ENCODE data around the gene NT5DC4. TPM values are rescaled to one million over a fixed set of nuclear protein-coding genes. Genes with fewer than 3 reads are reported as not detected.

Gene NT5DC4
- total RNA-seq, 1 donor from 2014 or later: not detected

- no peaks in the 10 kb centered on the region for H3K36me3 Mint-ChIP-seq
Observed at GRCh38 chr2:112767693-112768330, 47.0 kb downstream of the NT5DC4 start.

GRCh38 chr2:112768432-112768831 is 47.6 kb downstream of the NT5DC4 start:
- H2AFZ ChIP-seq (replicated peaks): no peak overlapping the region
- H3K9me3 ChIP-seq (ENCODE audit: low read depth): no peaks in the 10 kb centered on the region
- no peak overlapping the region for H3K4me3 Mint-ChIP-seq
- H3K4me3 ChIP-seq: no peak overlapping the region
- DNase-seq (ENCODE audit: low spot score): no peak
- H3K27ac ChIP-seq: no peak overlapping the region
- H3K27me3 Mint-ChIP-seq (ENCODE audit: insufficient read depth, low read depth): peaks cover under 1% of the 10 kb centered on the region
- H3K4me2 ChIP-seq: no peak overlapping the region
- no peak overlapping the region for H3K27ac Mint-ChIP-seq
- peaks cover 5% of the 10 kb centered on the region for H3K4me1 ChIP-seq
- H3K9ac ChIP-seq: no peak overlapping the region
- TF ChIP-seq EZH2 (IDR thresholded peaks at IDR 0.05): no peak
- TF ChIP-seq CTCF (IDR thresholded peaks at IDR 0.05): no peak
- TF ChIP-seq EZH2phosphoT487 (IDR thresholded peaks at IDR 0.05): no peak
- peaks cover 4% of the 10 kb centered on the region for H3K79me2 ChIP-seq (ENCODE audit: low read depth)
- no peaks in the 10 kb centered on the region for H3K36me3 ChIP-seq
- H3K27me3 ChIP-seq: no peaks in the 10 kb centered on the region
- peaks cover 11% of the 10 kb centered on the region for H3K4me1 Mint-ChIP-seq
- peaks cover 9% of the 10 kb centered on the region for H3F3A ChIP-seq (ENCODE audit: low read depth)
- H3K36me3 Mint-ChIP-seq: no peaks in the 10 kb centered on the region
- H3K9me3 Mint-ChIP-seq: no peaks in the 10 kb centered on the region
- H4K20me1 ChIP-seq (ENCODE audit: low read depth): no peaks in the 10 kb centered on the region

More at GRCh38 chr2:112767693-112768330, 47.0 kb downstream of the NT5DC4 start:
- H3K4me3 ChIP-seq: no peak overlapping the region
- H3F3A ChIP-seq (ENCODE audit: low read depth): peaks cover 9% of the 10 kb centered on the region
- no peak overlapping the region for H3K4me3 Mint-ChIP-seq
- H4K20me1 ChIP-seq (ENCODE audit: low read depth): peaks cover 6% of the 10 kb centered on the region
- no peak overlapping the region for H3K27ac ChIP-seq
- TF ChIP-seq CTCF (IDR thresholded peaks at IDR 0.05) (no peak), EZH2 (IDR thresholded peaks at IDR 0.05) (no peak), EZH2phosphoT487 (IDR thresholded peaks at IDR 0.05) (no peak)
- peaks cover 11% of the 10 kb centered on the region for H3K79me2 ChIP-seq (ENCODE audit: low read depth)
- no peak overlapping the region for H3K4me2 ChIP-seq
- no peak for DNase-seq (ENCODE audit: low spot score)
- H3K9ac ChIP-seq: no peak overlapping the region
- peaks cover 17% of the 10 kb centered on the region for H3K4me1 Mint-ChIP-seq
- H3K27me3 ChIP-seq: no peaks in the 10 kb centered on the region
- no peaks in the 10 kb centered on the region for H3K9me3 ChIP-seq (ENCODE audit: low read depth)
- H3K4me1 ChIP-seq: peaks cover 11% of the 10 kb centered on the region
- H3K27me3 Mint-ChIP-seq (ENCODE audit: insufficient read depth, low read depth): peaks cover 2% of the 10 kb centered on the region
- H3K27ac Mint-ChIP-seq: no peak overlapping the region
- H3K9me3 Mint-ChIP-seq: no peaks in the 10 kb centered on the region
- no peak overlapping the region for H2AFZ ChIP-seq (replicated peaks)
- no peaks in the 10 kb centered on the region for H3K36me3 ChIP-seq

- Histone ChIP-seq H3K4me2 (no peak overlapping the region), H2AFZ (replicated peaks) (no peak overlapping the region), H3K9me3 (ENCODE audit: low read depth) (no peaks in the 10 kb centered on the region), H3K27ac (no peak overlapping the region), H3F3A (ENCODE audit: low read depth) (peaks cover 4% of the 10 kb centered on the region), H3K36me3 (no peaks in the 10 kb centered on the region), H3K27me3 (no peaks in the 10 kb centered on the region), H3K4me1 (peaks cover 8% of the 10 kb centered on the region), H3K9ac (no peak overlapping the region), H4K20me1 (ENCODE audit: low read depth) (no peaks in the 10 kb centered on the region), H3K79me2 (ENCODE audit: low read depth) (no peaks in the 10 kb centered on the region), H3K4me3 (no peak overlapping the region)
- Mint-ChIP-seq H3K27me3 (ENCODE audit: insufficient read depth, low read depth) (no peaks in the 10 kb centered on the region), H3K9me3 (no peaks in the 10 kb centered on the region), H3K36me3 (no peaks in the 10 kb centered on the region), H3K27ac (no peak overlapping the region), H3K4me1 (peaks cover 5% of the 10 kb centered on the region), H3K4me3 (no peak overlapping the region)
- DNase-seq (ENCODE audit: low spot score): no peak
- TF ChIP-seq EZH2 (IDR thresholded peaks at IDR 0.05): no peak
Observed at GRCh38 chr2:112772322-112772721, 51.5 kb downstream of the NT5DC4 start.

- H2AFZ ChIP-seq (replicated peaks): no peak overlapping the region
- H3K36me3 ChIP-seq: no peaks in the 10 kb centered on the region
- H3K9me3 Mint-ChIP-seq: no peaks in the 10 kb centered on the region
- no peaks in the 10 kb centered on the region for H4K20me1 ChIP-seq (ENCODE audit: low read depth)
- H3K4me2 ChIP-seq: no peak overlapping the region
- H3K4me3 ChIP-seq: no peak overlapping the region
- no peaks in the 10 kb centered on the region for H3K27me3 Mint-ChIP-seq (ENCODE audit: insufficient read depth, low read depth)
- H3K36me3 Mint-ChIP-seq: no peaks in the 10 kb centered on the region
- H3K27me3 ChIP-seq: no peaks in the 10 kb centered on the region
- peaks cover 11% of the 10 kb centered on the region for H3F3A ChIP-seq (ENCODE audit: low read depth)
- no peak overlapping the region for H3K9ac ChIP-seq
- H3K9me3 ChIP-seq (ENCODE audit: low read depth): no peaks in the 10 kb centered on the region
- no peak overlapping the region for H3K27ac ChIP-seq
- DNase-seq (ENCODE audit: low spot score): no peak
- TF ChIP-seq EZH2 (IDR thresholded peaks at IDR 0.05): no peak
- TF ChIP-seq EZH2phosphoT487 (IDR thresholded peaks at IDR 0.05): no peak
- no peak for TF ChIP-seq CTCF (IDR thresholded peaks at IDR 0.05)
- H3K4me1 Mint-ChIP-seq: peaks cover 7% of the 10 kb centered on the region
- H3K79me2 ChIP-seq (ENCODE audit: low read depth): no peaks in the 10 kb centered on the region
- H3K27ac Mint-ChIP-seq: no peak overlapping the region
- no peak overlapping the region for H3K4me3 Mint-ChIP-seq
- H3K4me1 ChIP-seq: peaks cover 14% of the 10 kb centered on the region
Observed at GRCh38 chr2:112772911-112773475, 52.2 kb downstream of the NT5DC4 start.

All from neural progenitor cell (in vitro differentiated cells).